Measurements from ENCODE around the gene NPAT.
A peak's percentile ranks its signal among the peaks of the same experiment; 100 is the strongest.
"Not testable (repeated sequence)": the region's sequence is repeated elsewhere in the genome, so short reads cannot be mapped to it uniquely, and the experiment has no call there.

Gene NPAT

GRCh38 chr11:108160970-108161566 is 61.4 kb downstream of the NPAT start:
- no peak for FAIRE-seq

GRCh38 chr11:108154591-108154990 is 67.8 kb downstream of the NPAT start:
- DNase-seq (ENCODE audit: low spot score) = no peak
- FAIRE-seq = no peak

More at GRCh38 chr11:108160970-108161566, 61.4 kb downstream of the NPAT start:
- DNase-seq (ENCODE audit: low spot score) = no peak

GRCh38 chr11:108148556-108148955 is 73.9 kb downstream of the NPAT start:
- no peak for DNase-seq (ENCODE audit: low spot score)
- no peak for FAIRE-seq

GRCh38 chr11:108147150-108147549 is 75.3 kb downstream of the NPAT start:
- no peak for FAIRE-seq
- DNase-seq (ENCODE audit: low spot score) = no peak

- DNase-seq (ENCODE audit: low spot score) (no peak), FAIRE-seq (no peak)
Observed at GRCh38 chr11:108144615-108145014, 77.8 kb downstream of the NPAT start.

- DNase-seq (ENCODE audit: low spot score) = no peak
Observed at GRCh38 chr11:108142304-108142703, 80.1 kb downstream of the NPAT start.

GRCh38 chr11:108137212-108137611 is 85.2 kb downstream of the NPAT start:
- DNase-seq (ENCODE audit: low spot score) (no peak), FAIRE-seq (no peak)

More at GRCh38 chr11:108142304-108142703, 80.1 kb downstream of the NPAT start:
- no peak for FAIRE-seq

GRCh38 chr11:108135845-108136544 is 86.4 kb downstream of the NPAT start:
- DNase-seq (ENCODE audit: low spot score) = no peak
- FAIRE-seq = no peak

- not testable (repeated sequence) for DNase-seq (ENCODE audit: low spot score); FAIRE-seq
Observed at GRCh38 chr11:108132993-108133538, 89.4 kb downstream of the NPAT start.

GRCh38 chr11:108131993-108132392 is 90.4 kb downstream of the NPAT start:
- DNase-seq (ENCODE audit: low spot score) (no peak), FAIRE-seq (no peak)

- FAIRE-seq (no peak), DNase-seq (ENCODE audit: low spot score) (no peak)
Observed at GRCh38 chr11:108128772-108129171, 93.7 kb downstream of the NPAT start.

- FAIRE-seq = no peak
- DNase-seq (ENCODE audit: low spot score) = no peak
Observed at GRCh38 chr11:108125096-108125495, 97.3 kb downstream of the NPAT start.

- no peak for FAIRE-seq
- DNase-seq (ENCODE audit: low spot score) = no peak
Observed at GRCh38 chr11:108122166-108122628, 100.2 kb downstream of the NPAT start.

- FAIRE-seq (peak; percentile 42), DNase-seq (ENCODE audit: low spot score) (peak; percentile 74)
Observed at GRCh38 chr11:108121274-108122155, 100.9 kb downstream of the NPAT start, which contains the start of gene ACAT1. TSS of gene ACAT1 (plus strand) at chr11:108121567. CDS start at chr11:108121607, 40 bp downstream.

- DNase-seq (ENCODE audit: low spot score); FAIRE-seq: not testable (repeated sequence)
Observed at GRCh38 chr11:108120936-108121273, 101.5 kb downstream of the NPAT start.

GRCh38 chr11:108117746-108118371 is 104.6 kb downstream of the NPAT start:
- DNase-seq (ENCODE audit: low spot score) = peak; percentile 38

GRCh38 chr11:108115500-108116140 is 106.8 kb downstream of the NPAT start:
- FAIRE-seq = peak; percentile 94
- DNase-seq (ENCODE audit: low spot score) = peak; percentile 86

More at GRCh38 chr11:108117746-108118371, 104.6 kb downstream of the NPAT start:
- peak; percentile 8 for FAIRE-seq

GRCh38 chr11:108112057-108112456 is 110.4 kb downstream of the NPAT start:
- DNase-seq (ENCODE audit: low spot score) = no peak
- FAIRE-seq = no peak

- no peak for FAIRE-seq
- DNase-seq (ENCODE audit: low spot score) = no peak
Observed at GRCh38 chr11:108111126-108111525, 111.3 kb downstream of the NPAT start.

Measured in RCC 7860 (cell line).